Measurements from ENCODE around the gene EEPD1.
A peak's percentile ranks its signal among the peaks of the same experiment; 100 is the strongest.
"Not testable (repeated sequence)": the region's sequence is repeated elsewhere in the genome, so short reads cannot be mapped to it uniquely, and the experiment has no call there.

EEPD1 gene

DNA sequence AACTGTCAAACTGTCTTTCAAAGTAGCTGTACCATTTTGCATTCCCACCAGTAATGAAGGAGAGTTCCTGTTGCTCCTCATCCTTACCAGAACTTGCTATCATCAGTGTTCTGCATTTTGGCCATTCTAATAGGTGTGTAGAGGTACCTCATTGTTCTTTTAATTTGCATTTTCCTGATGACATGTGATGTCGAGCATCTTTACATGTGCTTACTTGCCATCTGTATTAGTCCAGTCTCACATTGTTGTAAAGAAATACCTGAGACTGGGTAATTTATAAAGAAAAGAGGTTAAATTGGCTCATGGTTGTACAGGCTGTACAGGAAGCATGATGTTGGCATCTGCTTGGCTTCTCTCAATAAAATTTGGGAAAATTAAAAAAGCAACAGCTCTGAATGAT, 38.7 kb upstream of the EEPD1 start:
- no peak for TF ChIP-seq EZH2 (IDR thresholded peaks at IDR 0.05)
- TF ChIP-seq FOXP2 (optimal IDR thresholded peaks at IDR 0.05; ENCODE audit: control extremely low read depth, extremely low read length, insufficient read depth) = no peak
- no peak for TF ChIP-seq POLR2AphosphoS5 (IDR thresholded peaks at IDR 0.05; ENCODE audit: borderline replicate concordance, low read depth, low read length)
- Histone ChIP-seq H3K9ac (ENCODE audit: insufficient read length) (no peak overlapping the region), H3K36me3 (ENCODE audit: insufficient read depth, low read length) (no peaks in the 10 kb centered on the region), H3K27ac (no peak overlapping the region), H3K9me3 (ENCODE audit: low read depth, low read length) (no peaks in the 10 kb centered on the region), H3K4me3 (no peak overlapping the region)
- DNase-seq (ENCODE audit: low read depth, low spot score) = no peak

DNA sequence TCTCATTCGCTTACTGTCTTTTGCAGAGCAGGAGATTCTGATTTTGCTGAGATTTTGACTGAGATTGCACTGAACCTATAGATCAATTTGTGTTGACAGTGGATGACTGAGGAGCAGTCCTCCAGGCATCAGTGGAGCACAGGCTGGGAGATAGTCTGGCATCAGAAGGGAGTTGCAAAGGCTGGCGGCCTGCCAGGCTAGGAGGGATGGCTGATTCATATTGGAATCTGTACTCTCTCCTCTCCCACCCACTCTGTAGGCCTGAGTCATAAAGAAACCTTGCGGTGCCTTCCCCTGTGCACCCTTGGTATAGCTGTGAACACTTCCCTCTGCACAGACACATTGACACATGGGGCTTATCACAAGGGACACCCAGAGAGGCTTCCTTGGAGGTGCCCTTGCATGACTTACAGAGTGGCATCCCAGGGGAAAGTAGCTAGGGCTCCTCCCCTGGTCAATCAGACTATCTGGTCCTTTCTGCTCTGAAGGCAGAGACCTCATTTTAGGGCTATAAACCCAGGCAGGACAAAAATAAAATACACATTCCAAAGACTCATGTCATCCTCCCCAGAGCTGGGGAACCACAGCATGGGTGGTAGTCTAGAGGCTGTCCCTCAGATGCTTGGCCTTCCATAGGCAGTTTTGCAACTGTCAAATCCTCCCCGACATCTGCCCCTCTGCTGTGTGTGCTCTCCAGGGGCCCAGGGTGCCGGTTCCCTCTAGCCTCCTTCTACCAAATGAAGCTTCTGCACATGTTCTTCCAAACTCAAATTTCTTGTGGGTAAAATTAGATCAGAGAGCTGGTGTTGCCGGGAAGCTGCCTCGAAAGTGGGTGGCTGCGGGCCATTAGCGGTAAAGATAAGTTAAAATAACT, 37.4 kb upstream of the EEPD1 start:
- Histone ChIP-seq H3K36me3 (ENCODE audit: insufficient read depth, low read length) (no peaks in the 10 kb centered on the region), H3K4me3 (no peak overlapping the region), H3K9me3 (ENCODE audit: low read depth, low read length) (no peaks in the 10 kb centered on the region), H3K27ac (no peak overlapping the region), H3K9ac (ENCODE audit: insufficient read length) (no peak overlapping the region)
- TF ChIP-seq FOXP2 (optimal IDR thresholded peaks at IDR 0.05; ENCODE audit: control extremely low read depth, extremely low read length, insufficient read depth) = no peak
- no peak for TF ChIP-seq POLR2AphosphoS5 (IDR thresholded peaks at IDR 0.05; ENCODE audit: borderline replicate concordance, low read depth, low read length)
- TF ChIP-seq EZH2 (IDR thresholded peaks at IDR 0.05) = no peak
- DNase-seq (ENCODE audit: low read depth, low spot score) = no peak

DNA sequence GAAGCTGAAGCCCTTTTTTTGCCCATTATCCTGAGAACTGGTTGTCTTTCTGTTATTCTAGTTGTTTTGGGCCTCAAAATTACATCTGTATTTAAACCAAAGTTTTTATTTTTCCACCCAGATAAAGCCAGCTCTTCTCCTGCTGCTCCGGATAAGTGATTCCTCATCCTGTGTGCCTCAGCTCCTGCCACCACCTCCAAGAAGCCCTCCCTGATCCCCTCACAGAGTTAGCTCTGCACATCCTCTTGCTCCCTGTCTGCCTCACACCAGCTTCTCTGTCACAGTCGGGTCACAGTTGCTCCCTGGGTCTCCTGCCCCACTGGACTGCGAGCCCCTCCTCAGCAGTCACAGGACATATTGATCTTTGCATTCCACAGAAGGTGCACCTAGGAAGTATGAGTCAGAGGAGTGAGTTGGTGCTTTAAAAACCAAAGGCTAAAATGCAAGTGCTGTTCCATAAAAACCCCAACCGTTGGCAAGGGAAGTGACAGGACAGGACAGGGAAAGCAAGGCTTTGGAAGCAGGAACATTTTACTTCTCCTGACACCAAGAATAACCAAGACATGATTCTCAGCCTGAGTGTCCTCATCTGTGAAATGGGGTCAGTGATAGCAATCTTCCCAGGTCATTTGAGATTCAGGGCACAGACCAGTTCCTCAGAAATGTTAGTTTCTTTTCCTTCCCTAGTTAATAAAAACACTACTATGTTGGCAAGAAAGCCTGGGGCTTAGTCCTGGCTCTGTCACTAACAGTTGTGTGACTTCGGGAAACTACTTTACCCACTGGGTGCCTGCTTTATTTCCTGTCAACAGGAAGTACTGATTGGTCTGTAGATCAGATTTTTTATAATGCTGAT, 36.5 kb upstream of the EEPD1 start:
- DNase-seq (ENCODE audit: low read depth, low spot score) = no peak
- no peak for TF ChIP-seq EZH2 (IDR thresholded peaks at IDR 0.05)
- TF ChIP-seq POLR2AphosphoS5 (IDR thresholded peaks at IDR 0.05; ENCODE audit: borderline replicate concordance, low read depth, low read length) = no peak
- no peak for TF ChIP-seq FOXP2 (optimal IDR thresholded peaks at IDR 0.05; ENCODE audit: control extremely low read depth, extremely low read length, insufficient read depth)
- Histone ChIP-seq H3K4me3 (no peak overlapping the region), H3K9me3 (ENCODE audit: low read depth, low read length) (no peaks in the 10 kb centered on the region), H3K27ac (no peak overlapping the region), H3K36me3 (ENCODE audit: insufficient read depth, low read length) (no peaks in the 10 kb centered on the region), H3K9ac (ENCODE audit: insufficient read length) (no peak overlapping the region)

- H3K4me3 ChIP-seq = no peak overlapping the region
Measured at GRCh38 chr7:36117203-36117840, 35.7 kb upstream of the EEPD1 start.

GRCh38 chr7:36118344-36118743, 34.7 kb upstream of the EEPD1 start:
- TF ChIP-seq EZH2 (IDR thresholded peaks at IDR 0.05) (no peak), POLR2AphosphoS5 (IDR thresholded peaks at IDR 0.05; ENCODE audit: borderline replicate concordance, low read depth, low read length) (no peak), FOXP2 (optimal IDR thresholded peaks at IDR 0.05; ENCODE audit: control extremely low read depth, extremely low read length, insufficient read depth) (no peak)
- no peak overlapping the region for H3K27ac ChIP-seq
- DNase-seq (ENCODE audit: low read depth, low spot score) = no peak

More at GRCh38 chr7:36117203-36117840, 35.7 kb upstream of the EEPD1 start:
- TF ChIP-seq EZH2 (IDR thresholded peaks at IDR 0.05) (no peak), POLR2AphosphoS5 (IDR thresholded peaks at IDR 0.05; ENCODE audit: borderline replicate concordance, low read depth, low read length) (no peak), FOXP2 (optimal IDR thresholded peaks at IDR 0.05; ENCODE audit: control extremely low read depth, extremely low read length, insufficient read depth) (no peak)
- Histone ChIP-seq H3K27ac (no peak overlapping the region), H3K9ac (ENCODE audit: insufficient read length) (no peak overlapping the region), H3K9me3 (ENCODE audit: low read depth, low read length) (no peaks in the 10 kb centered on the region), H3K36me3 (ENCODE audit: insufficient read depth, low read length) (no peaks in the 10 kb centered on the region)
- no peak for DNase-seq (ENCODE audit: low read depth, low spot score)

GRCh38 chr7:36119005-36119706, 33.9 kb upstream of the EEPD1 start:
- TF ChIP-seq POLR2AphosphoS5 (IDR thresholded peaks at IDR 0.05; ENCODE audit: borderline replicate concordance, low read depth, low read length) (no peak), FOXP2 (optimal IDR thresholded peaks at IDR 0.05; ENCODE audit: control extremely low read depth, extremely low read length, insufficient read depth) (no peak), EZH2 (IDR thresholded peaks at IDR 0.05) (no peak)
- DNase-seq (ENCODE audit: low read depth, low spot score) = peak; percentile 58
- Histone ChIP-seq H3K9ac (ENCODE audit: insufficient read length) (no peak overlapping the region), H3K4me3 (no peak overlapping the region), H3K27ac (no peak overlapping the region), H3K36me3 (ENCODE audit: insufficient read depth, low read length) (no peaks in the 10 kb centered on the region), H3K9me3 (ENCODE audit: low read depth, low read length) (no peaks in the 10 kb centered on the region)

More at GRCh38 chr7:36118344-36118743, 34.7 kb upstream of the EEPD1 start:
- no peak overlapping the region for H3K4me3 ChIP-seq
- H3K36me3 ChIP-seq (ENCODE audit: insufficient read depth, low read length) = no peaks in the 10 kb centered on the region
- no peak overlapping the region for H3K9ac ChIP-seq (ENCODE audit: insufficient read length)
- no peaks in the 10 kb centered on the region for H3K9me3 ChIP-seq (ENCODE audit: low read depth, low read length)

- not testable (repeated sequence) for H3K4me3 ChIP-seq; DNase-seq (ENCODE audit: low read depth, low spot score); H3K36me3 ChIP-seq (ENCODE audit: insufficient read depth, low read length); H3K27ac ChIP-seq; H3K9me3 ChIP-seq (ENCODE audit: low read depth, low read length); H3K9ac ChIP-seq (ENCODE audit: insufficient read length)
Measured at GRCh38 chr7:36119983-36120646, 32.9 kb upstream of the EEPD1 start.

DNA sequence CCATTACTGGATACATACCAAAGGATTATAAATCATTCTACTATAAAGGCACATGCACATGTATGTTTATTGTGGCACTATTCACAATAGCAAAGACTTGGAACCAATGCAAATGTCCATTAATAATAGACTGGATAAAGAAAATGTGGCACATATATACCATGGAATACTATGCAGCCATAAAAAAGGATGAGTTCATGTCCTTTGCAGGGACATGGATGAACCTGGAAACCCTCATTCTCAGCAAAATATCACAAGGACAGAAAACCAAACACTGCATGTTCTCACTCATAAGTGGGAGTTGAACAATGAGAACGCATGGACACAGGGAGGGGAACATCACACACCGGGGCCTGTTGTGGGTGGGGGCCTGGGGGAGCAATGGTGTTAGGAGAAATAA, 27.4 kb upstream of the EEPD1 start:
- H3K9me3 ChIP-seq (ENCODE audit: low read depth, low read length); DNase-seq (ENCODE audit: low read depth, low spot score); H3K27ac ChIP-seq; H3K4me3 ChIP-seq; H3K9ac ChIP-seq (ENCODE audit: insufficient read length); H3K36me3 ChIP-seq (ENCODE audit: insufficient read depth, low read length): not testable (repeated sequence)

Data from SK-N-MC (cell line).